Ascending aorta (tissue), 2 donors: ENCODE data around the gene OR51E2. TPM values are rescaled to one million over a fixed set of nuclear protein-coding genes. Genes with fewer than 3 reads are reported as not detected.

ENCODE experiments used
- DNase-seq, 2 donors: peaks; one replicate each; pipeline ENCODE4 v3.0.0-alpha.2; 2019; ENCODE audit warnings: low spot score in 2 of 2
- H3K27ac ChIP-seq, 2 donors: fragments of 200-600 bp; sonication (generic); one replicate each; pipeline ENCODE4 v1.5.1; 2016 to 2017; ENCODE audit warnings: mild to moderate bottlenecking in 1 of 2
- H3K27me3 ChIP-seq: fragments of 200-600 bp; sonication (generic); one replicate; pipeline ENCODE4 v1.5.1; 2017
- H3K36me3 ChIP-seq, 2 donors: fragments of 200-600 bp; sonication (generic); one replicate each; pipeline ENCODE4 v1.5.1; 2016
- H3K4me1 ChIP-seq, 2 donors: fragments of 200-600 bp; sonication (generic); one replicate each; pipeline ENCODE4 v1.5.1; 2016 to 2017; ENCODE audit warnings: mild to moderate bottlenecking in 1 of 2
- H3K4me3 ChIP-seq, 2 donors: fragments of 200-600 bp; sonication (generic); one replicate each; pipeline ENCODE4 v1.5.1; 2016 to 2017; ENCODE audit warnings: mild to moderate bottlenecking in 1 of 2
- H3K9me3 ChIP-seq, 2 donors: fragments of 200-600 bp; sonication (generic); one replicate each; pipeline ENCODE4 v1.5.1; 2016
- intact Hi-C: fragments of 100-400 bp; cut with DNase I; formaldehyde crosslinking; loops from one replicate; pipeline ENCODE4 v1.15.1; 2023
- total RNA-seq: library from RNA; depleted of rRNA; stranded (reverse); fragments of >200 nt; gene quantifications from one replicate; pipeline ENCODE4 v1.1.0, GENCODE V29; 2016
- TF ChIP-seq, protein P1 (sequence below), 3 experiments: fragments of 200-600 bp in 2 of 3; fragments of 450-650 bp in 1 of 3; sonication (generic) in 2 of 3; IDR thresholded peaks; one replicate each; pipeline ENCODE4 v1.5.1; 2016 to 2019; ENCODE audit warnings: antibody characterized with exemption in 3 of 3, mild to moderate bottlenecking in 1 of 3, moderate library complexity in 1 of 3

The OR51E2 gene
- total RNA-seq, 1 donor from 2014 or later: 2.0 TPM

DNA sequence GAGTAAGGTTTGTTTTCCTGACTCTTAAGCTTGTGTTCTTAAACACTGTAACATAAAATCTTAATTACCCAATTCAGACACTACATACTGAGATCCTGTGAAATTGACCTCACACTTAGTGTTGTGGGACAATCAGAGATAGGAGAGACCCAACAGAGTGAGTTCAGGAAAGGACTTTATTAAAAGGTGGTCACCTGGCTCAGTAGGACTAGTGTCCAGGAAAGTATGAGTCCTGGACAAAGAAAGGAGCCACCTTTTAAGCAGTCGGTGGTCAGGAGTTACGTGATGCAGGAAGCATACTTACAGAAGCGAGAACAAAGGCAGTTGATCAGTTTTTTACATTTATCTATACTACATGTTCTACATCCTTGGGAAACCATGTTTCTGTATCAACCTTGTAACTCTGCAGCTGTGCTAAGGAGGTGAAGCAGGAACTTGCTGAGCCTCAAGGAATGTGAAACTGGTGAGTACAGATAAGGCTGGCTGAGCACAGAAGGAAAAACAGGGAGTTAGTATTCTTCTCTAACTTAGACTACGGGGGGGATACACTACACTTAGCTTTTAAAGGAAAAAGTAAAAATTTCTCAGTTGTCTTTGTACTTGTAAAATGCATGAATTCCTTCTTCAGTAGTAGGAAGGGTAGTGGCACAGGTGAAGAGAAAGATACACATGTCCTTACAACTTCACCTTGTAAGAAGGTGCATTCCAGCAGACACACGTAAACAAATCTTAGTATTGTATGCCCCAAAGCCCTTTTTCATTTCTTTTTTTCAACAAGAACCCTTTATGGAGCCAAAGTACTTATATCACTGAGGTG lies 38.8 kb downstream of the OR51E2 start:
- no peaks in the 10 kb centered on the region for H3K4me1 ChIP-seq
- no peaks in the 10 kb centered on the region for H3K27me3 ChIP-seq
- H3K36me3 ChIP-seq: no peaks in the 10 kb centered on the region
- DNase-seq: no peak
- intact Hi-C loops: no loop called here
- TF ChIP-seq, protein P1, sequence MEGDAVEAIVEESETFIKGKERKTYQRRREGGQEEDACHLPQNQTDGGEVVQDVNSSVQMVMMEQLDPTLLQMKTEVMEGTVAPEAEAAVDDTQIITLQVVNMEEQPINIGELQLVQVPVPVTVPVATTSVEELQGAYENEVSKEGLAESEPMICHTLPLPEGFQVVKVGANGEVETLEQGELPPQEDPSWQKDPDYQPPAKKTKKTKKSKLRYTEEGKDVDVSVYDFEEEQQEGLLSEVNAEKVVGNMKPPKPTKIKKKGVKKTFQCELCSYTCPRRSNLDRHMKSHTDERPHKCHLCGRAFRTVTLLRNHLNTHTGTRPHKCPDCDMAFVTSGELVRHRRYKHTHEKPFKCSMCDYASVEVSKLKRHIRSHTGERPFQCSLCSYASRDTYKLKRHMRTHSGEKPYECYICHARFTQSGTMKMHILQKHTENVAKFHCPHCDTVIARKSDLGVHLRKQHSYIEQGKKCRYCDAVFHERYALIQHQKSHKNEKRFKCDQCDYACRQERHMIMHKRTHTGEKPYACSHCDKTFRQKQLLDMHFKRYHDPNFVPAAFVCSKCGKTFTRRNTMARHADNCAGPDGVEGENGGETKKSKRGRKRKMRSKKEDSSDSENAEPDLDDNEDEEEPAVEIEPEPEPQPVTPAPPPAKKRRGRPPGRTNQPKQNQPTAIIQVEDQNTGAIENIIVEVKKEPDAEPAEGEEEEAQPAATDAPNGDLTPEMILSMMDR (IDR thresholded peaks at IDR 0.05): no peak
- no peak overlapping the region for H3K27ac ChIP-seq
- no peaks in the 10 kb centered on the region for H3K9me3 ChIP-seq
- no peak overlapping the region for H3K4me3 ChIP-seq

DNA sequence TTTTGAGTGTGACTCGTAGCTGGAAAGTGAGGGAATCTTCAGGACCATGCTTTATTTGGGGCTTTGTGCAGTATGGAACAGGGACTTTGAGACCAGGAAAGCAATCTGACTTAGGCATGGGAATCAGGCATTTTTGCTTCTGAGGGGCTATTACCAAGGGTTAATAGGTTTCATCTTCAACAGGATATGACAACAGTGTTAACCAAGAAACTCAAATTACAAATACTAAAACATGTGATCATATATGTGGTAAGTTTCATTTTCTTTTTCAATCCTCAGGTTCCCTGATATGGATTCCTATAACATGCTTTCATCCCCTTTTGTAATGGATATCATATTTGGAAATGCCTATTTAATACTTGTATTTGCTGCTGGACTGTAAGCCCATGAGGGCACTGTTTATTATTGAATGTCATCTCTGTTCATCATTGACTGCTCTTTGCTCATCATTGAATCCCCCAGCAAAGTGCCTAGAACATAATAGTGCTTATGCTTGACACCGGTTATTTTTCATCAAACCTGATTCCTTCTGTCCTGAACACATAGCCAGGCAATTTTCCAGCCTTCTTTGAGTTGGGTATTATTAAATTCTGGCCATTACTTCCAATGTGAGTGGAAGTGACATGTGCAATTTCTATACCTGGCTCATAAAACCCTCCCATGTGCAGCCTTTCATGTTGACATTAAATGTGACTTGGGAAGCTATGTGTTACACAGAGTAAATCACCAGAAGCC lies 42.9 kb downstream of the OR51E2 start:
- Histone ChIP-seq H3K4me1 (no peaks in the 10 kb centered on the region), H3K27ac (no peak overlapping the region), H3K9me3 (no peaks in the 10 kb centered on the region), H3K4me3 (no peak overlapping the region), H3K27me3 (no peaks in the 10 kb centered on the region), H3K36me3 (no peaks in the 10 kb centered on the region)
- intact Hi-C loops: no loop called here
- no peak for DNase-seq
- TF ChIP-seq, protein P1 (IDR thresholded peaks at IDR 0.05): no peak

DNA sequence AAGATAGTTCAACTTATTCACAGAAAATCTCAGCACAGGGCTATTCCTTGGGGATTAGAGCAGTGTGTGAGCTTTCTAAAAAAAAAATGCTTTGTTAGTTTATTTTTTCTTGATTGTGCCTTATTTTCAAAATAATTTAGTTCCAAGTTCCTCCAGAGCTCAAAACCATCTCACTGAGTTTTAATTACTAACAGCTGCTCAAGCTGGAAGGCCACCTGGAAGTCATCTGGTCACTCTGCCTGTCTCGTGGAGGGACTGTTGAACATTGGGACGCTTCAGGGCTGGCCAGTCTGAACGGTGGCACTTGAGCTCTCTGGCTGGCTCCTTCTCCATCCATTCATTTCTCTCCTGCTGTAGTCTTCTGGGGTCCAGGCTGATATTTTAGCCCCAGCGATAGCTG lies 49.9 kb downstream of the OR51E2 start:
- DNase-seq: no peak

DNA sequence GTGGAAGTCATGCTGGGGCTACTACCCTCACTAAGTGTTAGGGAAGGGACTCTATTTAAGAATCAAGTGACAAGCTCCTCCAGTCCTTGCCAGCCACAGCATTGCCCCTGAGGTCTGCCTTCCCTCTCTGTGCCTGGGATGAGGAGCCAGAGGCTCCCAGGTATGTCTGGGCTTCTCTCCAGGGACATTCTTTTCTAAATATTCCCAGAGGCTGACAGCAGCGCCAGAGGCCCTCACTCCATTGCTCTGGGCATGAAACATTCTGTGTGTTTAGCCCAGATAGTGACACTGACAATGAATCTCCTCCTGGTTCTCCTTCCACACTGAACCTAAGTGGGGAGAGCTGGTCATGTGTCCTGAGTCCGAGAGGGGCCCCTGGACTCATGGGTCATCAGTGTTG lies 51.7 kb downstream of the OR51E2 start:
- intact Hi-C loops: no loop called here
- H3K4me1 ChIP-seq: no peaks in the 10 kb centered on the region
- no peaks in the 10 kb centered on the region for H3K27me3 ChIP-seq
- no peak overlapping the region for H3K4me3 ChIP-seq
- no peak overlapping the region for H3K27ac ChIP-seq
- DNase-seq: no peak
- H3K9me3 ChIP-seq: no peaks in the 10 kb centered on the region
- TF ChIP-seq, protein P1 (IDR thresholded peaks at IDR 0.05): no peak
- no peaks in the 10 kb centered on the region for H3K36me3 ChIP-seq

More for the DNA sequence above, 49.9 kb downstream of the OR51E2 start:
- TF ChIP-seq, protein P1 (IDR thresholded peaks at IDR 0.05): no peak
- no peak overlapping the region for H3K27ac ChIP-seq
- no peaks in the 10 kb centered on the region for H3K27me3 ChIP-seq
- no peaks in the 10 kb centered on the region for H3K4me1 ChIP-seq
- intact Hi-C loops: no loop called here
- no peaks in the 10 kb centered on the region for H3K36me3 ChIP-seq
- no peaks in the 10 kb centered on the region for H3K9me3 ChIP-seq
- H3K4me3 ChIP-seq: no peak overlapping the region

DNA sequence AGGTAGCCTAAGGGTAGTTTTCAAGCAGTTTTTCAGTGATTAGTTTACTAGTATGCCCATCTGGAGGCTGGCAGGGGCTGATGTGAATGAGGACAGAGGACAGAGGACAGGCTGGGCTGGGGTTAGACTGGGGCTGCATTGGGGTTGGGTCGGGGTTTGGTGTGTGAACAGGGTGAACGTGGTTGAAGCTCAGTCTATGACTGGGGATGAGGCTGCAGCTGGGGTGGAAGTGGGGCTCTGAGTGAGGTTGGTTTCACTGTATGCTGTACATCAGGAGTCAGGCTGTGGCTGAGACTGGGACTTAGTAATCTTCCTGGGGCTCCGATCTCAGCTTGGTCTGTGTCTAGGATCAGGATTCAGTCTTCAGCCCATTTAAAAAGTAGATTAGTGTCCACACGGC lies 53.4 kb downstream of the OR51E2 start:
- no peak for DNase-seq
- no peaks in the 10 kb centered on the region for H3K27me3 ChIP-seq
- no peak overlapping the region for H3K4me3 ChIP-seq
- intact Hi-C loops: no loop called here
- H3K36me3 ChIP-seq: no peaks in the 10 kb centered on the region
- no peaks in the 10 kb centered on the region for H3K9me3 ChIP-seq
- no peak overlapping the region for H3K27ac ChIP-seq
- TF ChIP-seq, protein P1 (IDR thresholded peaks at IDR 0.05): no peak
- H3K4me1 ChIP-seq: no peaks in the 10 kb centered on the region
